CD8-positive, alpha-beta memory T cell (primary cell): ENCODE measurements around the gene EGLN1. TPM values are rescaled to one million over a fixed set of nuclear protein-coding genes. Genes with fewer than 3 reads are reported as not detected.
A peak's percentile ranks its signal among the peaks of the same experiment; 100 is the strongest.
"Not testable (repeated sequence)": the region's sequence is repeated elsewhere in the genome, so short reads cannot be mapped to it uniquely, and the experiment has no call there.

Source experiments
- CTCF ChIA-PET: fragments of 350-600 bp; sonication (Branson Sonifier 250); formaldehyde crosslinking; loops from one replicate; lab custom pipeline; 2021; ENCODE audit warnings: antibody characterized with exemption; lab: Charles Lee
- POLR2A ChIA-PET: fragments of 350-600 bp; sonication (Branson Sonifier 250); formaldehyde crosslinking; loops from one replicate; lab custom pipeline; 2021; ENCODE audit warnings: antibody characterized with exemption; lab: Charles Lee
- DNase-seq, 5 donors: peaks; one replicate each; pipeline versions ENCODE4 v3.0.0 to v3.0.0-alpha.2; 2020 to 2022; ENCODE audit warnings: mixed read lengths in 1 of 5
- H3K27ac ChIP-seq: one replicate; pipeline ENCODE4 v1.7.0; 2013; ENCODE audit warnings: low read depth, mild to moderate bottlenecking, low read length, moderate library complexity
- H3K27me3 ChIP-seq: 2 replicates; pipeline ENCODE4 v1.7.0; 2013; ENCODE audit warnings: low read length, mild to moderate bottlenecking; ENCODE audit not compliant: insufficient read depth, poor library complexity, severe bottlenecking
- H3K36me3 ChIP-seq: 2 replicates; pipeline ENCODE4 v1.7.0; 2013; ENCODE audit warnings: mild to moderate bottlenecking, low read length, moderate library complexity; ENCODE audit not compliant: insufficient read depth
- H3K4me1 ChIP-seq: 2 replicates; pipeline ENCODE4 v1.7.0; 2013; ENCODE audit warnings: mild to moderate bottlenecking, low read length, moderate library complexity; ENCODE audit not compliant: insufficient read depth
- H3K4me3 ChIP-seq: 2 replicates; pipeline ENCODE4 v1.7.0; 2013; ENCODE audit warnings: mild to moderate bottlenecking, low read length
- H3K9me3 ChIP-seq: 2 replicates; pipeline ENCODE4 v1.7.0; 2013; ENCODE audit warnings: mild to moderate bottlenecking, low read length
- H3K27ac Mint-ChIP-seq, 8 donors: one replicate each; pipeline ENCODE4 v1.8.0; 2020 to 2021; ENCODE audit warnings: mixed read lengths in 8 of 8, mild to moderate bottlenecking in 6 of 8, inconsistent platforms in 3 of 8, moderate library complexity in 3 of 8
- H3K27me3 Mint-ChIP-seq, 2 donors: one replicate each; pipeline ENCODE4 v1.8.0; 2020 to 2021; ENCODE audit warnings: mixed read lengths in 2 of 2, mild to moderate bottlenecking in 1 of 2, moderate library complexity in 1 of 2
- H3K36me3 Mint-ChIP-seq, 3 donors: one replicate each; pipeline ENCODE4 v1.8.0; 2020 to 2021; ENCODE audit warnings: mixed read lengths in 3 of 3, inconsistent platforms in 1 of 3, mild to moderate bottlenecking in 1 of 3
- H3K4me1 Mint-ChIP-seq, 3 donors: one replicate each; pipeline ENCODE4 v1.8.0; 2020 to 2021; ENCODE audit warnings: mixed read lengths in 3 of 3, inconsistent platforms in 1 of 3, mild to moderate bottlenecking in 1 of 3
- H3K4me3 Mint-ChIP-seq, 7 donors: one replicate each; pipeline ENCODE4 v1.8.0; 2020 to 2021; ENCODE audit warnings: mixed read lengths in 7 of 7, mild to moderate bottlenecking in 6 of 7, moderate library complexity in 4 of 7, inconsistent platforms in 2 of 7
- H3K9me3 Mint-ChIP-seq, 5 donors: one replicate each; pipeline ENCODE4 v1.8.0; 2020 to 2022; ENCODE audit warnings: mixed read lengths in 5 of 5, mild to moderate bottlenecking in 3 of 5, moderate library complexity in 2 of 5, inconsistent platforms in 1 of 5
- polyA plus RNA-seq: library from polyadenylated mRNA; unstranded; fragments of 300-500 nt; fragmentation: Illumina TruSeq; gene quantifications from one replicate; pipeline ENCODE4 v1.2.3, GENCODE V29; 2021
- total RNA-seq, 2 experiments: library from RNA; stranded (reverse); gene quantifications; one replicate each; pipeline ENCODE4 v1.2.3, GENCODE V29; 2021

Gene EGLN1
- total RNA-seq, result 10 to 100 TPM; 21.0 to 24.2 TPM
- 30.9 TPM for polyA plus RNA-seq

DNA sequence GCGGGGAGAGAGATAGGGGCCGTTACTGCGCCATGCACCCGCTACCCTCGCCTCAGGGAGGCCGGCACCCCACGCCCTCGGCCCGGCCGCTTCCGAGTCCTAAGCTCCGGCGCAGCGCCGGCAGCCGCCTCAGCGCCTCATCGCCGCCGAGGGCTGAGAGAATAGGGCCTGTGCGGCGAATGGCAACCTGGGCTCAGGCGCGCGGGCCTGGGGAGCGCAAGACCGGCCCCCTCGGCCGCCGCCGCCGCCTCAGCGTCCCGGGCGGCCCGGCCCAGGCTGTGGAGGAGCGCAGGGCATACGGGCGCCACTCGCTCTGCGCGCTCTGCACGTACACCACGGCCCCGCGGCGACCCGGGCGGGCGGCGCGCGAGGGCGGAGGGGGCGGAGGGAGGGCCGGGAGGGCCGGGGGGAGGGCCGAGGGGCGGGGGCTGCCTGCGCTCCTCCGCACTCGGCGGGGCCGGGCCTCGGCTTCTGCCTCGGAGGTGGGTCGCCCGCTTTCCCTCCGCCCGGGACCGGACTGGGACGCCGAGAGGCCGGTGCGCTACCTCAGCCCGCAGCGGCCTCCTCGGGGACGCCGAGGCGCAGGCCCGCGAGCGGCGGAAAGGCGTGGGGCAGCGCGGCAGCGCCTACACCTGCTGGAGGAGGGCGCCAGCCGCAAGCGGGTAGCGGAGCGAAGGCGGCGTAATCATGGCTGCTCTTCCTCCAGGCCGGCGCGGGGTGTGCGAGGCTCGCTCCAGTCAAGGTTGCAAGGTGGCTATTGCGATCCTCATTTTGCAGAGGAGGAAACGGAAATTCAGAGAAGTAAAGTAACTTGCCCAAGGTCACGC, at the start of gene EGLN1:
Gene EGLN1, minus strand, starts transcription at position 317 of the 827 bp plus-strand sequence. CDS start 399 bp downstream, outside the sequence.
- CTCF ChIA-PET, result interaction anchor here (0.7 to 2.4 kb wide), 4 partner anchors 11 to 106 kb away, joined by 3 to 9 read pairs (median 4); partner anchors contain the start of gene TSNAX
- Mint-ChIP-seq H3K27me3 (peaks cover 0 to 7% of the 10 kb centered on the region in 2 donors), H3K36me3 (peaks cover 0 to 16% (median 2%) of the 10 kb centered on the region in 3 donors), H3K4me3 (peak within 1 kb of the TSS; percentile 88 to 99 (median 98)), H3K4me1 (peaks cover 41 to 46% (median 45%) of the 10 kb centered on the region in 3 donors), H3K27ac (peak within 1 kb of the TSS; percentile 61 to 97 (median 90)), H3K9me3 (no peaks in the 10 kb centered on the region)
- H3K27ac ChIP-seq, result peak within 1 kb of the TSS; percentile 77
- H3K36me3 ChIP-seq, result no peaks in the 10 kb centered on the region
- no peaks in the 10 kb centered on the region for H3K9me3 ChIP-seq
- DNase-seq, result peak; percentile 70 to 86 (median 81)
- no peaks in the 10 kb centered on the region for H3K27me3 ChIP-seq
- H3K4me3 ChIP-seq, result peak within 1 kb of the TSS; percentile 77
- peaks cover 30% of the 10 kb centered on the region for H3K4me1 ChIP-seq
- POLR2A ChIA-PET, result interaction anchor here (2.0 to 3.1 kb wide), 3 partner anchors 84 to 108 kb away, joined by 9 to 25 read pairs (median 13); partner anchors contain the start of genes EXOC8, SPRTN and TSNAX

DNA sequence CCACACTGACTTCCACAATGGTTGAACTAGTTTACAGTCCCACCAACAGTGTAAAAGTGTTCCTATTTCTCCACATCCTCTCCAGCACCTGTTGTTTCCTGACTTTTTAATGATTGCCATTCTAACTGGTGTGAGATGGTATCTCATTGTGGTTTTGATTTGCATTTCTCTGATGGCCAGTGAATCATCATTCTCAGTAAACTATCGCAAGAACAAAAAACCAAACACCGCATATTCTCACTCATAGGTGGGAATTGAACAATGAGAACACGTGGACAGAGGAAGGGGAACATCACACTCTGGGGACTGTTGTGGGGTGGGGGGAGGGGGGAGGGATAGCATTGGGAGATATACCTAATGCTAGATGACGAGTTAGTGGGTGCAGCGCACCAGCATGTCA, 49.4 kb upstream of the EGLN1 start:
- H3K4me3 ChIP-seq, DNase-seq, H3K4me3 Mint-ChIP-seq, H3K27me3 ChIP-seq, H3K9me3 ChIP-seq, H3K4me1 Mint-ChIP-seq, H3K27ac ChIP-seq, H3K9me3 Mint-ChIP-seq, H3K36me3 ChIP-seq, H3K36me3 Mint-ChIP-seq, POLR2A ChIA-PET, H3K4me1 ChIP-seq, H3K27ac Mint-ChIP-seq, CTCF ChIA-PET: not testable (repeated sequence)
- peaks cover 15 to 46% of the 10 kb centered on the region in 2 donors for H3K27me3 Mint-ChIP-seq

DNA sequence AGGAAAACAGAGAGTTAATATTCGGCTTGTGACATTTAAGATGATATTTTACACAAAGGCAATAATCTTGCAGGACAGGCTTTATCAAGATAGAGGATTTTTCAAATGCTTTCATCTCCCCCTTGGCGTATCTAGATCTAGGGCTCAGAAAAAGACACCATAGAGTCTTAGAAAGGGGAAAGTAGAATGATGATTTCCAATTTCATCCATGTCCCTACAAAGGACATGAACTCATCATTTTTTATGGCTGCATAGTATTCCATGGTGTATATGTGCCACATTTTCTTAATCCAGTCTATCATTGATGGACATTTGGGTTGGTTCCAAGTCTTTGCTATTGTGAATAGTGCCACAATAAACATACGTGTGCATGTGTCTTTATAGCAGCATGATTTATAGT, 48.9 kb upstream of the EGLN1 start:
- H3K9me3 Mint-ChIP-seq, CTCF ChIA-PET, H3K36me3 ChIP-seq, H3K27ac Mint-ChIP-seq, DNase-seq, H3K27ac ChIP-seq, H3K4me3 Mint-ChIP-seq, H3K4me1 Mint-ChIP-seq, POLR2A ChIA-PET, H3K9me3 ChIP-seq, H3K27me3 ChIP-seq, H3K4me1 ChIP-seq, H3K4me3 ChIP-seq, H3K36me3 Mint-ChIP-seq: not testable (repeated sequence)
- peaks cover 15 to 44% of the 10 kb centered on the region in 2 donors for H3K27me3 Mint-ChIP-seq

DNA sequence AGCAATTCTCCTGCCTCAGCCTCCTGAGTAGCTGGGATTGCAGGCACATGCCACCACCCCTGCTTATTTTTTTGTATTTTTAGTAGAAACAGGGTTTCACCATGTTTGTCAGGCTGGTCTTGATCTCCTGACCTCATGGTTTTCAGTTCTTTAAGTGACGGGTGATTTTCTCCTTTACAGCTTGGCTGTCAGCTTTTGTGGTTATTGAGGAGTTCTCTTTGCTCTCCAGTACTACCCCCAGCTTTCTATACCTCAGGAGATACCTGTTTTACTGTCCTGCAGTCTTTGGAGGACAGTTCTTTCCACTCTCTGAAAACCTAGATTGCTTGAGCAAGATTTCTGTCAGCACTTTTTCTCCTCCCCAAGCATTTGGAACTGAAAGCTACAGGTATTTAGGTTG, 45.9 kb upstream of the EGLN1 start:
- no peaks in the 10 kb centered on the region for H3K4me1 Mint-ChIP-seq

DNA sequence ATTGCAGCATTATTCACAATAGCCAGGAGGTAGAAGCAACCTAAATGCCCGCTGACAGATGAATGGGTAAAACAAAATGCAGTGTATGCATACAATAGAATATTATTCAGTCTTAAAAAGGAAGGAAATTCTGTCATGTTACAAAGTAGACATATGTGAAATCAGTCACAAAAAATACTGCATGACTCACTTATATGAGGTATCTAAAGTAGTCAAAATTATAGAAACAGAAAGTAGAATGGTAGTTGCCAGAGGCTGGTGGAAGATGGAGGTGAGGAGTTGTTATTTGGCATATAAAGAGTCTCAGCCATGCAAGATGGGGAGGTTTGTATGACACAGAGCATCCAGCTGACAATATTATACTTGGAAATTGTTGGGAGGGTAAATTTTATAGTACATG, 43.0 kb upstream of the EGLN1 start:
- Histone ChIP-seq H3K27ac (no peak overlapping the region), H3K27me3 (peaks cover 19% of the 10 kb centered on the region), H3K4me3 (no peak overlapping the region), H3K9me3 (no peaks in the 10 kb centered on the region), H3K4me1 (peaks cover 8% of the 10 kb centered on the region), H3K36me3 (no peaks in the 10 kb centered on the region)
- Mint-ChIP-seq H3K9me3 (peaks cover 8 to 16% (median 14%) of the 10 kb centered on the region in 5 donors), H3K27me3 (peaks cover 27 to 65% of the 10 kb centered on the region in 2 donors), H3K27ac (no peak overlapping the region), H3K4me1 (peaks cover 7 to 14% (median 8%) of the 10 kb centered on the region in 3 donors), H3K36me3 (peaks cover 0 to 3% (median 2%) of the 10 kb centered on the region in 3 donors), H3K4me3 (no peak overlapping the region)
- no peak for DNase-seq
- ChIA-PET POLR2A (no interaction called here), CTCF (no interaction called here)

More for the DNA sequence above, 45.9 kb upstream of the EGLN1 start:
- Mint-ChIP-seq H3K27me3 (peaks cover 20 to 55% of the 10 kb centered on the region in 2 donors), H3K4me3 (no peak overlapping the region), H3K27ac (no peak overlapping the region), H3K9me3 (peaks cover 8 to 16% (median 14%) of the 10 kb centered on the region in 5 donors), H3K36me3 (peaks cover 0 to 3% (median 2%) of the 10 kb centered on the region in 3 donors)
- no peak for DNase-seq
- Histone ChIP-seq H3K27me3 (peaks cover 4% of the 10 kb centered on the region), H3K36me3 (no peaks in the 10 kb centered on the region), H3K9me3 (no peaks in the 10 kb centered on the region), H3K4me1 (no peaks in the 10 kb centered on the region), H3K27ac (no peak overlapping the region), H3K4me3 (no peak overlapping the region)
- CTCF ChIA-PET, result no interaction called here
- POLR2A ChIA-PET, result no interaction called here

DNA sequence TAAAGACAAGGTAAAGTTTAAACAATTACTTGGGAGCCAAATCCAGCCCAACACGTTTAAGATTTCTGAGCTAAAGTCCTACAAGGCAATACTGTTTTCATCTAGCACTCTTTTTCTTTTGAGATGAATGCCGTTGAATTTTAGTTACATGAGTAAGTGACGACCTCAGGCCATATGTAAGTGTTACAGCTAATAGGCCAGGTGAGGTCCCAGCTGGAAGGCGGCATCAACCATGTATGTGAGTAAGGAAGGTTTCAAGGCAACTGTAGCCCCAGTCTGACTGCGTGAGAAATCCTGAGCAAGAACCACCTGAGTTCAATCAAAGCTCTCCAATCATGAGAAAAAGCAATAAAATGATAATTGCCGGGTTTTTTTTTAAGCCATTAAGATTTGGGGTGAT, 41.5 kb upstream of the EGLN1 start:
- Histone ChIP-seq H3K9me3 (no peaks in the 10 kb centered on the region), H3K4me1 (peaks cover 11% of the 10 kb centered on the region), H3K4me3 (no peak overlapping the region), H3K27me3 (peaks cover 19% of the 10 kb centered on the region), H3K27ac (no peak overlapping the region), H3K36me3 (no peaks in the 10 kb centered on the region)
- peaks cover 0 to 3% (median 2%) of the 10 kb centered on the region in 3 donors for H3K36me3 Mint-ChIP-seq
- no peak overlapping the region for H3K27ac Mint-ChIP-seq
- peaks cover 8 to 16% (median 14%) of the 10 kb centered on the region in 5 donors for H3K9me3 Mint-ChIP-seq
- H3K4me1 Mint-ChIP-seq, result peaks cover 12 to 23% (median 12%) of the 10 kb centered on the region in 3 donors
- POLR2A ChIA-PET, result no interaction called here
- H3K4me3 Mint-ChIP-seq, result no peak overlapping the region
- no peak for DNase-seq
- CTCF ChIA-PET, result interaction anchor here (0.6 kb wide), 1 partner anchor 107 kb away, joined by 4 read pairs; no protein-coding TSS in a partner anchor
- H3K27me3 Mint-ChIP-seq, result peaks cover 32 to 62% of the 10 kb centered on the region in 2 donors

DNA sequence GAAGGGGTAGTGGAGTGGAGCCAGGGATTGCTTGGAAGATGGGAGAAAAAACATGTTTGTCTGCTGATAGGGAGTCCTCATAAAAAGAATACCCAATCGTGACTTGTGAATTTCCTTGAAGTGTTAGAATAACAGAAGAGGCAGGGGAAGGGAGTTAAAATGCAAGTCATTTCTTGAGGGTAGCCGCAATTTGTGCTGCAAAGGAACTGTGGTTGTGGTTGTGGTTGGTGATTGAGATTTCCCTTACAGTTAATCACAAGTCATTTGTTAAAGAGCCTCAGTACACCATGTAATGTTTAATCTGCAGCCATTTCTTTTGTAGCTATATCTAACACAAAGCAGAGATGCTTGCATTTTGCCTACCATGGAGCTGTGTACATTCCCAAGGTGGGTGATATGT, 38.5 kb upstream of the EGLN1 start:
- POLR2A ChIA-PET, result no interaction called here
- H3K27ac Mint-ChIP-seq, result peak overlapping the region in 2 of 8 donors; percentile 3 to 21
- peaks cover 39 to 59% of the 10 kb centered on the region in 2 donors for H3K27me3 Mint-ChIP-seq
- no peaks in the 10 kb centered on the region for H3K36me3 ChIP-seq
- no peak overlapping the region for H3K27ac ChIP-seq
- peaks cover 0 to 2% (median 0%) of the 10 kb centered on the region in 3 donors for H3K36me3 Mint-ChIP-seq
- peak; percentile 23 to 78 (median 65) for DNase-seq
- H3K4me1 Mint-ChIP-seq, result peaks cover 12 to 23% (median 12%) of the 10 kb centered on the region in 3 donors
- CTCF ChIA-PET, result no interaction called here
- peaks cover 11% of the 10 kb centered on the region for H3K4me1 ChIP-seq
- peaks cover 9 to 12% (median 10%) of the 10 kb centered on the region in 5 donors for H3K9me3 Mint-ChIP-seq
- H3K4me3 Mint-ChIP-seq, result peak overlapping the region in 1 of 7 donors; percentile 0
- H3K27me3 ChIP-seq, result peaks cover 15% of the 10 kb centered on the region
- H3K4me3 ChIP-seq, result no peak overlapping the region
- H3K9me3 ChIP-seq, result no peaks in the 10 kb centered on the region

DNA sequence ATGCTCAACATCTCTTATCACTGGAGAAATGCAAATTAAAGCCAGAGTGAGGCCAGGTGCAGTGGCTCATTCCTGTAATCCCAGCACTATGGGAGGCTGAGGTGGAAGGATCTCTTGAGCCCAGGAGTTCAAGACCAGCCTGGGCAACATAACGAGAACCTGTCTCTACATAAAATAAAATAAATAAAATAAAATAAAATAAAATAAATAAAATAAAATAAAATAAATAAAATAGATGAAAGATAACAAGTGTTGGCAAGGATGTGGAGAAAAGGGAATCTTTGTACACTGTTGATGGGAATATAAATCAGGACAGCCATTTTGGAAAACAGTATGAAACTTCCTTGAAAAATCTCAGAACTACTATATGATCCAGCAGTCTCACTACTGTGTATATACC, 37.4 kb upstream of the EGLN1 start:
- peaks cover 12 to 23% (median 12%) of the 10 kb centered on the region in 3 donors for H3K4me1 Mint-ChIP-seq
- Histone ChIP-seq H3K27me3 (peaks cover 15% of the 10 kb centered on the region), H3K4me1 (peaks cover 11% of the 10 kb centered on the region)
- H3K27ac ChIP-seq, DNase-seq, H3K9me3 ChIP-seq, CTCF ChIA-PET, H3K4me3 ChIP-seq, H3K4me3 Mint-ChIP-seq, H3K36me3 ChIP-seq, POLR2A ChIA-PET, H3K27ac Mint-ChIP-seq, H3K36me3 Mint-ChIP-seq: not testable (repeated sequence)
- H3K27me3 Mint-ChIP-seq, result peaks cover 44 to 61% of the 10 kb centered on the region in 2 donors
- H3K9me3 Mint-ChIP-seq, result peaks cover 4 to 12% (median 8%) of the 10 kb centered on the region in 5 donors
